Fibroblast of pulmonary artery (primary cell): Measurements from ENCODE around the gene TUBA1B.
A peak's percentile ranks its signal among the peaks of the same experiment; 100 is the strongest.

Source experiments
- DNase-seq: peaks from one replicate; pipeline ENCODE4 v3.0.0-alpha.2; 2010; ENCODE audit warnings: low read depth
- H3K4me3 ChIP-seq: replicated peaks from 2 replicates; pipeline ENCODE4 v1.5.1; 2011; ENCODE audit warnings: low read depth, mild to moderate bottlenecking, control low read depth, low read length, moderate library complexity
- CTCF ChIP-seq: IDR thresholded peaks from 2 replicates; pipeline ENCODE4 v1.5.1; 2011; ENCODE audit warnings: mild to moderate bottlenecking, control low read depth, low read length, inconsistent platforms; ENCODE audit errors: missing control alignments

Gene TUBA1B

GRCh38 chr12:49094160-49094974 lies 36.8 kb downstream of the TUBA1B start, which contains the start of gene DHH:
TSS of gene DHH (minus strand) at chr12:49094801. CDS start at chr12:49094512, 289 bp downstream.
- no peak for TF ChIP-seq CTCF
- no peak within 1 kb of the TSS for H3K4me3 ChIP-seq
- no peak for DNase-seq

DNA sequence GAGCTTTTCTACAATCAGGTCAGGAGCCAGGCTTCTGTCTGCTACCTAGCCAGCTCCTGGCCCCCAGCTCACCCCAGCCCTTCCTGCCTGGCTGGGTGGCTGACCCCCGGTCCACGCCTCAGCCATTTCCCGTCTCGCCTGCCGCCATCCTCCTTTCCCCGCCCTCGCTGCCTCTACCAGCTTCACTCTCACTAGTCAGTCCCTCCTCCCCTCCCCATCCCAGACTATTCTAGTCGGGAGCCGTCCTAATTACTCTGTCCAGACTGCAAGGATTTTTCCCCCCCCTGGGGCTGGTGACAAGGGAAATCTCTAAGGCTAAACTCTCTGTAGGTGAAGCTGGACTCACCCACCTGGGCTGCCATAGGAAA lies 37.4 kb downstream of the TUBA1B start:
- H3K4me3 ChIP-seq = no peak overlapping the region
- TF ChIP-seq CTCF = no peak
- no peak for DNase-seq

- DNase-seq = no peak
- TF ChIP-seq CTCF = no peak
- no peak overlapping the region for H3K4me3 ChIP-seq
Measured at GRCh38 chr12:49092816-49093406, 38.3 kb downstream of the TUBA1B start.

- H3K4me3 ChIP-seq = peak overlapping the region; percentile 39
- peak; percentile 57 for TF ChIP-seq CTCF
- DNase-seq = peak; percentile 53
Measured at GRCh38 chr12:49092086-49092815, 38.9 kb downstream of the TUBA1B start.

GRCh38 chr12:49091836-49092085 lies 39.4 kb downstream of the TUBA1B start:
- TF ChIP-seq CTCF = no peak
- peak overlapping the region; percentile 39 for H3K4me3 ChIP-seq
- no peak for DNase-seq

DNA sequence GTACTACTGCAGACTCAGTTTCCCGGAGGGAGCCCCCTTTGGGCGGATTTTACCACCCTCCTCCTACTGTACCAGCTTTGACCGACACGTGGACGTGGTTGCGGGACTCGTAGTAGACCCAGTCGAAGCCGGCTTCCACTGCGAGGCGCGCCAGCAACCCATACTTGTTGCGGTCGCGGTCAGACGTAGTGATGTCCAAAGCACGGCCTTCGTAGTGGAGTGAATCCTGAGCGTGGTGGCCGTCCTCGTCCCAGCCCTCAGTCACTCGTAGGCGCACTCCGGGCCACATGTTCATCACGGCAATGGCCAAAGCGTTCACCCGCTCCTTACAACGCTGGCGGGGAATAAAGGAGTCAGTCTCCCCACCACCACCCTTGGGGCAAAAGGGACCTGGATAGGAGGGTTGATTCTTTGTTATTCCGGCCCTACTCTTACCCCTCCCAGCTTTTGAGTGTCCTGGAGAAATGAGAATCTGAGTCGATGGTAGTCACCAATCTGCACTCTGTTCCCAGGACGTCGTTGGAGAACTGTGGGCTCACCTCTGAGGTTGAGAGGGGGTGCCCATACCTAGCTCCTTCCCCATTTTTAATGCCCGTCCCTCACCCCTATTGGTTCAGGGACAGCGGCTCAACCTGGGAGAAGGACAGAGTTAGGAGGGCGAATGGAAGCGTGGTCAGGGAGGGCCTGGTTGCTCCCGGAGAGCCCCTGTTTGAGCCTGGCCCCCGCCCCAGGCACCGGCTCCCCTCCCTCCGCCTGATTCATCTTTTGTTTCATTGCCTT lies 39.9 kb downstream of the TUBA1B start:
- TF ChIP-seq CTCF = no peak
- DNase-seq = no peak
- H3K4me3 ChIP-seq = no peak overlapping the region
